SH-SY5Y (cell line): ENCODE results near the gene CAMK2G.

ENCODE experiments used
- GATA2 ChIP-seq: IDR thresholded peaks from 2 replicates; pipeline ENCODE4 v1.6.1; 2011; ENCODE audit warnings: mild to moderate bottlenecking, low read depth, low read length
- GATA3 ChIP-seq: IDR thresholded peaks from 2 replicates; pipeline ENCODE4 v1.6.1; 2011; ENCODE audit warnings: low read depth, mild to moderate bottlenecking, low read length, moderate library complexity

DNA sequence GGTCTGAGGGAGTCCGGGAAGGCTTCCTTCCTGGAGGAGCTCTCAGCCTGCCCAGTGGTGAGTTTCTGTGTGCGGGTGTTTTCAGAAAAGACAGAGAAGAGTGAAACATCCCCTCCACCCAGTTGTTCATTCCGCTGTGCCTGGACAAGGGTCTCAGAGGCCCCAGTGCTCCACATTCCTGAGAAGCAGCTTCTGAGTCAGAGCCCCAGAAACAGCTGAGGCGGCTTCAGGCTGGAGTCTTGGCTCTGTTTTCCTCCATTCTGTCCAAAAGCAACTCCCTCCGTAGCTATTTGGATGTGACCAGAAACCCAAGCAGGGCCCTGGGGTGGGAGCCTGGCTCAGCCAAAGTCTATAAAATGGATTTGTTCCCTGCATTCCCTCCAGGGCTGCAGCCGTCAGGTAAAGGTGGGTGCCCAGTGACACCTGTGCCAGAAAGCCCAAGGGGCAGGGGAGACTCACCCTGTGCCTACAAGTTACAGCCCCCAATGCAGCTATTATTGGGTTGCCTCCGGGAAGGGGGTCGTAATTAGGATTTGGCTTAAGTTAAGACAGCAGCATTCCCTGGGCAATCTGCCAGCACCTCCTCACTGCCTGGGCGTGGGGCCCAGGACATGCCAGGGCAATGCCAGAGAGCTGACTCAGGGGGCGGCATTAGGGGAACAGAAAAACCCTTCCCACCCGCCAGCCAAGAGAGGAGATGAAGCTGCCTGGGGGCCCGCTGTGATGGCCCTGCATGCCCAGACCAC lies 13.1 kb upstream of the CAMK2G start:
- no peak for TF ChIP-seq GATA2
- TF ChIP-seq GATA3: no peak
